Measurements from ENCODE around the gene LIPC. TPM values are rescaled to one million over a fixed set of nuclear protein-coding genes. Genes with fewer than 3 reads are reported as not detected.

LIPC gene
- total RNA-seq, 2 donors from 2014 or later: 0.52 to 0.59 TPM

- Histone ChIP-seq H3K36me3 (no peaks in the 10 kb centered on the region), H3K4me1 (no peaks in the 10 kb centered on the region), H3K9me3 (no peaks in the 10 kb centered on the region), H3K27me3 (no peaks in the 10 kb centered on the region), H3K27ac (no peak overlapping the region), H3K4me3 (no peak overlapping the region)
- TF ChIP-seq, protein P1, sequence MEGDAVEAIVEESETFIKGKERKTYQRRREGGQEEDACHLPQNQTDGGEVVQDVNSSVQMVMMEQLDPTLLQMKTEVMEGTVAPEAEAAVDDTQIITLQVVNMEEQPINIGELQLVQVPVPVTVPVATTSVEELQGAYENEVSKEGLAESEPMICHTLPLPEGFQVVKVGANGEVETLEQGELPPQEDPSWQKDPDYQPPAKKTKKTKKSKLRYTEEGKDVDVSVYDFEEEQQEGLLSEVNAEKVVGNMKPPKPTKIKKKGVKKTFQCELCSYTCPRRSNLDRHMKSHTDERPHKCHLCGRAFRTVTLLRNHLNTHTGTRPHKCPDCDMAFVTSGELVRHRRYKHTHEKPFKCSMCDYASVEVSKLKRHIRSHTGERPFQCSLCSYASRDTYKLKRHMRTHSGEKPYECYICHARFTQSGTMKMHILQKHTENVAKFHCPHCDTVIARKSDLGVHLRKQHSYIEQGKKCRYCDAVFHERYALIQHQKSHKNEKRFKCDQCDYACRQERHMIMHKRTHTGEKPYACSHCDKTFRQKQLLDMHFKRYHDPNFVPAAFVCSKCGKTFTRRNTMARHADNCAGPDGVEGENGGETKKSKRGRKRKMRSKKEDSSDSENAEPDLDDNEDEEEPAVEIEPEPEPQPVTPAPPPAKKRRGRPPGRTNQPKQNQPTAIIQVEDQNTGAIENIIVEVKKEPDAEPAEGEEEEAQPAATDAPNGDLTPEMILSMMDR (IDR thresholded peaks at IDR 0.05): no peak
- DNase-seq (ENCODE audit: low spot score): no peak
These were observed 30.5 kb upstream of the LIPC start for GRCh38 chr15:58401276-58401675.

GRCh38 chr15:58401991-58402649, 29.7 kb upstream of the LIPC start:
- H3K4me3 ChIP-seq: no peak overlapping the region
- no peaks in the 10 kb centered on the region for H3K9me3 ChIP-seq
- no peak overlapping the region for H3K27ac ChIP-seq
- no peaks in the 10 kb centered on the region for H3K4me1 ChIP-seq
- no peak for DNase-seq (ENCODE audit: low spot score)
- no peaks in the 10 kb centered on the region for H3K36me3 ChIP-seq
- TF ChIP-seq, protein P1 (IDR thresholded peaks at IDR 0.05): no peak
- H3K27me3 ChIP-seq: no peaks in the 10 kb centered on the region

GRCh38 chr15:58403581-58403980, 28.2 kb upstream of the LIPC start:
- Histone ChIP-seq H3K4me1 (no peaks in the 10 kb centered on the region), H3K27ac (no peak overlapping the region), H3K36me3 (no peaks in the 10 kb centered on the region), H3K4me3 (no peak overlapping the region), H3K27me3 (no peaks in the 10 kb centered on the region), H3K9me3 (no peaks in the 10 kb centered on the region)
- TF ChIP-seq, protein P1 (IDR thresholded peaks at IDR 0.05): no peak
- no peak for DNase-seq (ENCODE audit: low spot score)

DNA sequence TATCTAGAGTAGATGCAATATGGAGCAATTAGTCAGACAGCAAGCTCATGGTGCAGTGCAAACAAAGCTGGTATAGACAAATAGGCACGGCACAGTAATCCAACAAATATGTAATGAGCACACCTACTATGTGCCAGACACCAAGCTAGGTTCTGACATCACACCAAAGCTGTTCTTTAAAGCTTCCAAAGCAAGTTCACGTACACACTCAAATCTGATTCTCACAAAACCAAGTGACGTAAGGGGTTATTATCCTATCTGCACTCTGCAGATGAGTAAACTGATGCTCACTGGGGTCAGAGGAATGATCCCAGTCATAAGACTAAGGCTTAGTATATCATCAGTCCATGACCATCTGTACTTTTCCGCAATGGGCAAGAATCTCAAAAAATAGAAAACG, 27.8 kb upstream of the LIPC start:
- Histone ChIP-seq H3K4me1 (no peaks in the 10 kb centered on the region), H3K27ac (no peak overlapping the region), H3K27me3 (no peaks in the 10 kb centered on the region), H3K9me3 (no peaks in the 10 kb centered on the region), H3K4me3 (no peak overlapping the region), H3K36me3 (no peaks in the 10 kb centered on the region)
- TF ChIP-seq, protein P1 (IDR thresholded peaks at IDR 0.05): no peak
- DNase-seq (ENCODE audit: low spot score): no peak

GRCh38 chr15:58404722-58405121, 27.1 kb upstream of the LIPC start:
- H3K9me3 ChIP-seq: no peaks in the 10 kb centered on the region
- no peaks in the 10 kb centered on the region for H3K4me1 ChIP-seq
- no peak overlapping the region for H3K4me3 ChIP-seq
- DNase-seq (ENCODE audit: low spot score): no peak
- H3K36me3 ChIP-seq: no peaks in the 10 kb centered on the region
- no peaks in the 10 kb centered on the region for H3K27me3 ChIP-seq
- TF ChIP-seq, protein P1 (IDR thresholded peaks at IDR 0.05): no peak
- no peak overlapping the region for H3K27ac ChIP-seq

- Histone ChIP-seq H3K4me3 (no peak overlapping the region), H3K4me1 (no peaks in the 10 kb centered on the region), H3K36me3 (no peaks in the 10 kb centered on the region), H3K27ac (no peak overlapping the region), H3K9me3 (no peaks in the 10 kb centered on the region), H3K27me3 (no peaks in the 10 kb centered on the region)
- TF ChIP-seq, protein P1 (IDR thresholded peaks at IDR 0.05): no peak
- DNase-seq (ENCODE audit: low spot score): no peak
These were observed 25.9 kb upstream of the LIPC start for GRCh38 chr15:58405865-58406264.

Measured in right atrium auricular region (tissue), 2 donors.